ENCODE results near the gene WFDC1. TPM values are rescaled to one million over a fixed set of nuclear protein-coding genes. Genes with fewer than 3 reads are reported as not detected.

The WFDC1 gene
- total and polyA plus RNA-seq, 2 donors (not counting 3 experiments of a cell fraction or from before 2014, with no cell fraction given): not detected

- H2AFZ ChIP-seq (ENCODE audit: low read depth, low read length): no peak overlapping the region
- TF ChIP-seq EZH2 (IDR thresholded peaks at IDR 0.05; ENCODE audit: borderline replicate concordance, low read depth, low read length, severe bottlenecking) (no peak), MYC (IDR thresholded peaks at IDR 0.05; ENCODE audit: low read depth, low read length) (no peak), MAX (IDR thresholded peaks at IDR 0.05; ENCODE audit: insufficient read depth, insufficient read length) (no peak), POLR2AphosphoS5 (IDR thresholded peaks at IDR 0.05; ENCODE audit: insufficient read depth, low read depth, low read length) (no peak), CTCF (IDR thresholded peaks at IDR 0.05; ENCODE audit: extremely low read depth in 1 of 2, insufficient read depth in 1 of 2, low read depth in 1 of 2, low read length in 2 of 2) (no peak), JUN (IDR thresholded peaks at IDR 0.05; ENCODE audit: borderline replicate concordance, insufficient read depth, insufficient read length, low read depth) (no peak), FOS (IDR thresholded peaks at IDR 0.05; ENCODE audit: borderline replicate concordance, insufficient read depth, low read length) (no peak), POLR2A (IDR thresholded peaks at IDR 0.05; ENCODE audit: low read depth, low read length) (no peak), GATA2 (IDR thresholded peaks at IDR 0.05; ENCODE audit: insufficient read depth, insufficient read length, low read depth, low read length) (no peak)
- no peaks in the 10 kb centered on the region for H3K9me1 ChIP-seq (replicated peaks; ENCODE audit: control insufficient read depth, extremely low read depth, insufficient read depth, low read length)
- FAIRE-seq (no peak), DNase-seq (ENCODE audit: low read depth, low spot score) (no peak)
- H3K27me3 ChIP-seq (ENCODE audit: control insufficient read depth in 2 of 2, insufficient read depth in 2 of 2, low read length in 2 of 2): peaks cover 10 to 26% of the 10 kb centered on the region in 2 experiments
- dilution Hi-C loops (cut with MboI; ENCODE audit: extremely low pct_ligation_motif_present, low sequenced_read_pairs) (no loop called here), intact Hi-C loops (cut with micrococcal nuclease) (loop anchor here (10.0 kb wide), 1 partner anchor 352 kb away; the partner anchor contains the start of gene OSGIN1)
- H3K4me1 ChIP-seq (ENCODE audit: control insufficient read depth, extremely low read depth, insufficient read depth, low read length): peaks cover 2% of the 10 kb centered on the region
- H3K27ac ChIP-seq (ENCODE audit: insufficient read depth, low read depth, low read length): no peak overlapping the region
- no peak overlapping the region for H3K9ac ChIP-seq (replicated peaks; ENCODE audit: extremely low read depth, insufficient read depth, low read length)
- no peak overlapping the region for H3K4me3 ChIP-seq (replicated peaks in 1 of 3; ENCODE audit: insufficient read depth in 1 of 3, low read depth in 1 of 3, low read length in 3 of 3)
- H3K79me2 ChIP-seq (ENCODE audit: control insufficient read depth, insufficient read depth, low read length): no peaks in the 10 kb centered on the region
- BruUV-seq (replicated peaks): no TSS peak
- H3K36me3 ChIP-seq (ENCODE audit: control insufficient read depth in 2 of 2, extremely low read depth in 1 of 2, insufficient read depth in 2 of 2, low read length in 2 of 2): no peaks in the 10 kb centered on the region
- no peaks in the 10 kb centered on the region for H4K20me1 ChIP-seq (replicated peaks; ENCODE audit: control insufficient read depth, extremely low read depth, insufficient read depth, low read length)
- H3K4me2 ChIP-seq (ENCODE audit: insufficient read depth, low read length): no peak overlapping the region
- no peaks in the 10 kb centered on the region for H3K9me3 ChIP-seq (replicated peaks; ENCODE audit: control insufficient read depth, insufficient read depth, low read length)
- CTCF ChIA-PET: interaction anchor here (0.8 kb wide), 1 partner anchor 29 kb away, joined by 4 read pairs; no protein-coding TSS in a partner anchor
- POLR2A ChIA-PET: no interaction called here
These were observed 11.9 kb downstream of the WFDC1 start for GRCh38 chr16:84306564-84306963.
